ENCODE measurements around the gene HID1.

The HID1 gene

GRCh38 chr17:74946641-74947040 lies 25.9 kb downstream of the HID1 start:
- DNase-seq = no peak

- no peak for DNase-seq
Observed at GRCh38 chr17:74945543-74945942, 27.0 kb downstream of the HID1 start.

- DNase-seq = no peak
Observed at GRCh38 chr17:74943808-74944522, 28.6 kb downstream of the HID1 start.

- DNase-seq = no peak
Observed at GRCh38 chr17:74941128-74941725, 31.3 kb downstream of the HID1 start.

GRCh38 chr17:74939534-74939933 lies 33.0 kb downstream of the HID1 start:
- no peak for DNase-seq

GRCh38 chr17:74938194-74938950 lies 34.2 kb downstream of the HID1 start:
- no peak for DNase-seq

- DNase-seq = no peak
Observed at GRCh38 chr17:74937064-74938051, 35.2 kb downstream of the HID1 start.

- DNase-seq = no peak
Observed at GRCh38 chr17:74936470-74936799, 36.1 kb downstream of the HID1 start.

GRCh38 chr17:74935585-74936469 lies 36.7 kb downstream of the HID1 start, which contains the start of gene OTOP3:
TSS of gene OTOP3 (plus strand) at chr17:74935898. CDS start at chr17:74935922, 24 bp downstream.
- DNase-seq = no peak

GRCh38 chr17:74935048-74935447 lies 37.5 kb downstream of the HID1 start:
- DNase-seq = no peak

GRCh38 chr17:74930535-74931036 lies 42.0 kb downstream of the HID1 start:
- DNase-seq = no peak

- DNase-seq = no peak
Observed at GRCh38 chr17:74928786-74929185, 43.8 kb downstream of the HID1 start.

- no peak for DNase-seq
Observed at GRCh38 chr17:74925242-74925641, 47.3 kb downstream of the HID1 start.

- DNase-seq = no peak
Observed at GRCh38 chr17:74924250-74924948, 48.2 kb downstream of the HID1 start, which contains the start of gene OTOP2. TSS of gene OTOP2 (plus strand) at chr17:74924273. CDS start at chr17:74924633, 360 bp downstream.

GRCh38 chr17:74923538-74924249 lies 48.9 kb downstream of the HID1 start:
- peak; percentile 90 for DNase-seq

GRCh38 chr17:74922694-74923537 lies 49.6 kb downstream of the HID1 start, which contains the start of gene USH1G:
TSS of gene USH1G (minus strand) at chr17:74923255. CDS start at chr17:74923073, 182 bp downstream.
- no peak for DNase-seq

- no peak for DNase-seq
Observed at GRCh38 chr17:74922172-74922571, 50.4 kb downstream of the HID1 start.

GRCh38 chr17:74921769-74922168 lies 50.8 kb downstream of the HID1 start:
- no peak for DNase-seq

All from activated effector memory CD4-positive, alpha-beta T cell treated with anti-CD3 and anti-CD28 coated beads, Interleukin-2, amount 50 U/mL, for 16 hours (primary cell).